ENCODE measurements around the gene BCL6.

Gene BCL6

DNA sequence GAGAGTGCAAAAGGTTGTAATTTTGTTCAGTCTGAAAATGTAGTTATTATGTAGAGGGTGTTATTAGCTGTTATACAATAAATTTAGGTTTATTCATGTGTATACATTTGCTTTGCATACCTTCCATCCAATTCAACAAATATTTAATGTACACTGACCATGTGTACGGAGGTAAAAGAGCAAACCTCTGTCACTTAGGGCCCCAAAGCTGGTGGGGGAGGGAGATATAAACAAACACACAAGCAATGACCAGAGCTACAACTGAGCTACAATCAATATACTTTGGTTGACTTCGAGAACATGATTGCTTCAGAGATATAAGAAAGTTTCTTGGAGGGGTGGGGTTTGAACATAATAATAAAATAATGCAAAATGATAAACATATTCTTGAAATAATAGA is 17.5 kb upstream of the BCL6 start:
- no peak for DNase-seq (ENCODE audit: low read depth)

DNA sequence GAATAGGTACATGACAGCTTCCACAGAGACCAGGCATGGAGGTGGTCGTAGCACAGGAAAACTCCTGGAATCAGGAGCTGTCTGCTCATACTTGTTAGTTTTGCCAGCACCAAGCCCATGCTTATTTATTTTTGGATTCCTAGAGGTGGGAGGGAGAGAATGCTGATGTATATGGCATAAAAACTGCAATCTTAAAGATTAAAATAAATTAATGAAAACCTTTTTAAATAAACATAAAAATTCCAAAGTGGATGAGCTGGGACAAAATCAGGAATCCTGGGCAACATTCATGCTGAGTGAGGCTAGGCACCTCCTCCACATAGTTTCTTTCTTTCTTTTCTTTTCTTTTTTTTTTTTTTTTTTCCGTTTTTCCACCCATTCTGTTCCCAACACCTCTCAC is 14.3 kb upstream of the BCL6 start:
- no peak for DNase-seq (ENCODE audit: low read depth)

DNA sequence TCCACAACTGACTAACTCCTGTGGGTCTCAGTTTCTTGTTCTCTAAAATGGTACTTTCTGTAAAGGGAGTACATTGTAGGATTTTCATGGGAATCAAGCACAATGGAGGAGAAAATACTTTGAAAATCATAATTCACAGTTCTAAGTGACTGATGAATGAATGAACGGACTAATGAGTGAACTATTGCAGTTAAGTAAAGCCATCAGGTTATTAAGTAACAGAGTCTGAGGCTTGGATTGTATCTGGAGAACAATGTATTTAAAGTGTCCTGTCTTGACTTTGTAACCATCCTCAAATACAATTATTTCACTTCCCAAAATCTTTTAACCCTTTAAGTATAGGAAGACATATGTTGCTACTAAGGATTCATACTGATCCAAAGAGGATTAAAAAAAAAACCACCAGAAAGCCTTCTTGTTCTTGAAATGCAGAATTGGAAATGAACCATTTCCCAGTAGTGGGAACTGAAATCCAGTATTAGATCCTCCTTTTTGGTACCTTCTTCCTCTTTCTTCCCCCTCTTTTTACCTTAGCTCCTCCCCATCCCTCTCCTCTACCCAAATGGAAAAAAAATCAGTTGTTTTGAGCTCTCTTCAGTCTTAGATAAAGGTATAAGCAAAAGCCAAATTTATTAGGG is 13.2 kb upstream of the BCL6 start:
- DNase-seq (ENCODE audit: low read depth): no peak

DNA sequence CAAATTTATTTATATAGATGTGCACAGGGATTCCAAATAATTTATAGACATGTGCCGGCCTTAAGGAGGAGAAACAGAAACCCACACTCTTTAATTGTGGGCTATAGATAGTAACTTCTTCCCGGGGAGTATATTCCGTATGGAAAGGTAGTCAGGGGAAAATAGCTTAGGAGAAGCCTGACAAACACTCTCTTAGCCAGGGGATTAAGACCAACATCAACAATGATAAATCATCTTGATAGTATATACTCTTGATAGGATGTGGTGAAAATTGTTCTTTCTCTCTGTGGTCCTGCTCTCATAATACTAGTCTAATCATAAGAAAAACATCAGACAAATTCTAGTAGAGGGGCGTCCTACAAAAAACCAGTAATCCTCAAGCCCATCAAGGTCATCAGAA is 8.2 kb upstream of the BCL6 start:
- no peak for DNase-seq (ENCODE audit: low read depth)

DNA sequence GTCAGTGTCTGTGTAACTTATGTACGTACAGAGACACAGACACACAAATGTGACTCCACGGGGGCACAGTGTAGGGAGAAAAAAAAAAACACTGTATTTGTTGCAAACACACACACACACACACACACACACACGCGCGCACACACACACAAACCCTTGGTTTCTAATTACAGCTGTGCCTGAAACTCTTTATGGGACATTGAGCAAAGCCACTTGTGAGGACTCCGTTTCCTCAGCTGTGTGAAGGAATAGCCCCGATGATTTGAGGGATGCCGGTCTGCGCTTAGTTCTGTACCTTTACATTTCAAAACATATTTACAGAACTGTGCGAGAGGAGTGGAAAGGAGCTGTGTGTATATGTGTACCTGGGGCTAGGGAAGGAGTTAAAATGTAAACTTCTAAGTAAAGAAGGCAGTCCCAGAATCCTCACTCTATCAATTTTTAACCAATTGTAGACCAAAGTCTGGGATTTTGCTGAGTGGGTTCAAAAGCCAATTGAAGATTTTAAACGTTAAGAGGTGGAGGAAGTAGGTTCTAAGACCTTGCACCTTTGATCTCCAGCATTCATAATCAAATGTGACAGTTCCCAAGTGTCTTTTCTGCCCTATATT is 5.3 kb upstream of the BCL6 start:
- no peak for DNase-seq (ENCODE audit: low read depth)

DNA sequence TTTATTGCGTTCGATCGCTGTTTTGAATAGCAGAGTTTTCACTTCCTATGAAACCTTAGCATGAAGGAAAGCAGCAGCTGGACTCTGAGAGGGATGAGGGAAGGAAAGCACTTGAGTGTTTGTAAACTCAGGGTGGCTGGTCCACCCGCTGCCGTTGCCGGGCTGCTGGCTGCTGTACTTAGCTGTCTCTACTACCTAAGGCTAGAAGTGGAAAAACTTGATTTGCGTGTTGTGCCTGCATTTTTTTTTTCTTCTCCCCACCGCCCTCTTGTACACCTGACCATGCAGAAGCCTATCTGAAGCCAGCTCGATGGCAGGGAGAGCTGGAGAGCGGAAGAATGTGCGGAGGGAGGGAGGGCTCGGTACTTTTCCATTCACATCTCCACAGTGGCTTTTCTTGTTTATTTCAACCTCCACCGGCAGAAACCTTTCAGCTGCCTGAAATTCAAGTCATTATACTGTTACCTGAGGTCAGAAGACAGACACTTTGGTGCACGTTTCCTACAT is 4.8 kb upstream of the BCL6 start:
- no peak for DNase-seq (ENCODE audit: low read depth)

DNA sequence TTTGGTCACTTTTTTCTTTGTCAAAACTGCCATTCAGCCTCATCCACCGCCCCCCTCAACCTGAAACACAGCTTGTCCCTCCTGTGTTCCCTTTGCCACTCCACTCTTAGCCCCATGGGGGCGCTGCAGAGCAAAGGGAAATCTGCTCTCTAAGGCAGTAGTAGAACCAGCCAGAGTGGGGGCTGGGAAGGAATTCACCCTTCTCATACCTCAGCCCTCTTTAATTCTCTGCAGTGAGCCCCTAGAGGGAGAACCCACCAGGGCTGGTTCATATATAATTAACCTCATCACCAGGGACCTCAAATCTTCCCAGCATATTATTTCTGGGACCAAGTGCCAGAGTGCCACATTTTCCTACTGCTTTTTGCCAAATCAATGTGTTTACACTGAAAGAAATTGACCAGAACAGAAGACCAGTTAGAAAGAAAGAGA is 2.8 kb upstream of the BCL6 start:
- DNase-seq (ENCODE audit: low read depth): peak; percentile 81

DNA sequence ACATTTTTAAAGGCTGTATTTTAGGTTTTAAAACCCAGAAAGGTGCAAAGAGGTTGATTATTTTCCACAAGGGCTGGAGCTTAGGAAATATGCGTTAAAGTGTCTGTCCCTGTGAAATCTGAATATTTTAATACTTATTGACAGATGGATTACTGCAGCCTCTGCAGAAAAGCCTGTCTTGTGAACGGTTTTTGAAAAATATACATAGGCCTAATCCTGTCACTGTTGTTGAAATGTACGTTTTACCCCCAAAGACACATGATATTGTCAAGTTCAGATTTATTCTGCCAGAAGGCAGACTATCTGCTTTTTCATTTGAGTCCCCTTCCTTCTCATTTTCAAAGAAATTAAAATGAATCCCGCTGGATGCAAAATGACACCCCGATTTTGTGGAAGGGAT is 2.2 kb upstream of the BCL6 start:
- no peak for DNase-seq (ENCODE audit: low read depth)

DNA sequence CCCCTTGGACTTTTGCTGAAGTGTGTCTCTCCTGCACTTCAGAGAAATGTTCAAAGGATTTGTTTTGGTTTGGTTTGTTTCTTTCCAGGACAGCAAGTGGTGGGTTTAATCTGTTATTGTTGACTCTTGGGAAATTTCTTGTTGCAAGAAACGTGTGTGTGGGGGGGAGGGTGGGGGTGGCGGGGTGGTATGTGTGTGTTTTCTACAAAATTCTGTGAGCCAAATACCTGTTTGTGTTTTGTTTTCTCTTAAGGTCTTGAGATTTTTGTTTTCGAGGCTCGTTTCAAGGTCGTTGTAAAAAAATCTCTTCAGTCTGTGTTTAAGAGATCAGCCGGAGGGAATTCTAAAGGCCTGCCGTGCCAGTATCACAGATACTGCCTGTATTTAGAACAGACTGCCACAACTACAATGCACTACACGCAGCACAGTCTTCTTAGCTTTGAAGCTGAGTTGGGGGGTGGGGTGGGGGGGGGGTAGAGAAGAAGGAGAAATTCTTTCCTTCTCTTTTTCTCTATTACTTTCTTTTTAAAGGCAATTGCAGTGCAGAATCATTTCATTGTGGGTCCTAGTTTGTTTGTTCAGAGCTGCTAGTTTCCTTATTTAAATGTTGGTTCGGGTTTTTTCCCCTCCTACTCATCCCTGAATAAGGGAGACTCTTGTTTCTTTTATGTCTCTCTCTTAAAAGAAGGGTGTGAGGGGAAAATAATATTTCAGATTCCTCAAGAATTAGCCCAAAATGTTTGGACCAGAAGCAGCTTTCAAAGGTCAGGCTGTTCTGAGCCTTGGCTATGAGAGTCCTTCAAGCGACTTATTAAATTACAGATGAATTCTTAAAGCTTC is 1.4 kb upstream of the BCL6 start:
- DNase-seq (ENCODE audit: low read depth): no peak

DNA sequence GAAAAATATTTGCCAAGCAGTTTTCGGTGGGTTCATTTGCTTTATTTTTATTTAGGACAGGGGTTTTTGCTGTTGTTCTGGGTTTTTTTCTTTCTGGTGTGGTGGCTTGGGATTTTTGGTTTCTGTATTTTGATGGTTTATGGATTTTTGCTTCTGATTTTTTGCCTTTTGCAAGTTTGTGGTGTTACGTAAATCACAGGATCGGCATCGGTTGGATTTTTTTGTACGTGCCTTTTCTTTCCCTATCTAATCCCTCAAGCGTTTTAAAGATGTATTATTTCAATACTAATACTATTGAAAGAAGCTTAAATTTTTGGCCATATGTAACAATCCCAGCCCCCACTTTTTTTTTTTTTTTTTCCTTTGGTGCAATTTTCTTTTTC is 782 bp upstream of the BCL6 start:
- DNase-seq (ENCODE audit: low read depth): no peak

DNA sequence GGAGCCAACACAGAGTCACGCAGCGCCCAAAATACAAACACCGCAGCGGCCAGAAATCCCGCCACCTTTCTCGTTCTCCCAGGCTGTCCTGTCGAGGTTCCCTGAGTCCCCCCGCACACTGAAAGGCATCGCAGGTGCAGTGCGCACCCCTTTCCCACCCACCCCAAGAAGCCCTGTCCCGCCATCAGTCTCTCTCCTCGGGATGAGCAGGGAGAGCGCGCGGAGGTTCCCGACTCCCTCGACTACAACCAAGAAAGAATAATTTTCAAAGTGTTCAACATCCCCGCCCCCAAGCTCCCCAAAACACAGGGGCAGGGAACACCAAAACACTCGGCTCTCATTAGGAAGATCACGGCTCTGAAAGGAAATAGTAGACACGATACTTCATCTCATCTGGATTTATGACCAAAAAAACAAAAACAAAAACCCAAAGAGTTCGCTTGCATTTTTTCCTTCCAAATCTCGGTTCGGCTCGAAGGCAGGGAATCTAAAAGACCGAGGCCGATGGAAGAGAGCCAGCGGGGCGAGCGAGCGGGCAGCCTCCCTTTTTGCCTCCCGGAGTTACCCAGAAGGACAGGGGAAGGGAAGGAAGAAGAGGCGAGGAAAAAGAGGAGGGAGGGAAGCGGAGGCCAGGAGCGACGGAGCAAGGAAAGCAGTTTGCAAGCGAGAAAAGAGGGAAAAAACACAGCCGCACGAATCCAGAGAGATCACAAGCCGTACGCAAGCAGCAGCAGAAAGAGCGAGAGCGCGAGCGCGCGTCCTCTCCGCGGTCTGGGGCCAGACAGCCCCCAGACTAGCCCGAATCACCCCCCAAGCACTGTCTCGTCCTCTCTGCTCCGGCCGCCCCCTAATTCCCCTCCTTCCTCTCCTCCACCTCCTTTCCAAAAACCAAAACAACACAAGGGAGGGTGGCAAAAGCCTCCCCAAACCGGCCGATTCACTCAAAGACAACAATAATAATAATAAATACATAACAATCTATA is 808 bp downstream of the BCL6 start:
- DNase-seq (ENCODE audit: low read depth): no peak

DNA sequence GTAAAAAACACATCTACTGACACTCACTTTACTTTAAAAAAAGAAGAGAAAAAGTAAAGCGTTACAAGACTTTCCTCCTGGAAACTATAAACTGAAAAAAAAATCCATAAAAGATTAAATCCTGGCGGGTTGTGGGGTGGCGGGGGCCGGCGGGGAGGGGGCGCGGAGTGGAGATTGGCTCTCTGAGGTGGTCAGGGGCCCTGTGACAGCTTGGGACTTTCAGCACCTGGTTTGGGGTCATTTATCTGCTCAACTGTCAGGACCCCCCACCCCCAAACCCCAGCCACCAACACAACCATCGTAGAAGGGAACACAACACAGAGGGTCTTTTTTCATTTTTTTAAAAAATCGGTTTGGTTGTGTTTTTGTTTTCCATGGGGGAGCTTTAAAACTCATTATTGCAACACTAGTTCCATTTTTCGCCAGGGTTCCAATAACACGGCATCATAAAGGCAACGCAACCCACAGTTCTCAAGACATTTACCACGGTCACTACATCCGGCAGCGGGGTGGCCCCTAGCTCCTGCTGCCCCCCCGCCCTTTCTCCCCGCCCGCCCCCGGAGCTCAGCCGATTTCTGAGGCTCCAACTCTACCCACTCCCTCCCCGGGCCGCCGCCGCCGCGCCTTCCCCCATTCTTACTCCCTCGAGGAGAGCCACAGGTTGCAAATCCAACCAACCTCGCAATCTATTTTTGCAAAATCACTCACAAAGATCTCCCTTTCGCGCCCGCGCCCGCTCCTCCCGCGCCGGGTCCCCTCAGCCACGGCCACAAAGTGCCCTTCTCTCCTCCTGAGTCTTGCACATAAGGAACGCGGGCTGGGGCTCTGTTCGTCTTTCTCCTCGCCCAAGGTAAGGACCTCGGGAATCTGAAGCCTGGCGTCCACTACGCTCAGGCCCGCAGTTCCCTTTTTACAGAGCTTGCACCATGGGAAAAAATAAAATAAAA is 1.8 kb downstream of the BCL6 start:
- no peak for DNase-seq (ENCODE audit: low read depth)

DNA sequence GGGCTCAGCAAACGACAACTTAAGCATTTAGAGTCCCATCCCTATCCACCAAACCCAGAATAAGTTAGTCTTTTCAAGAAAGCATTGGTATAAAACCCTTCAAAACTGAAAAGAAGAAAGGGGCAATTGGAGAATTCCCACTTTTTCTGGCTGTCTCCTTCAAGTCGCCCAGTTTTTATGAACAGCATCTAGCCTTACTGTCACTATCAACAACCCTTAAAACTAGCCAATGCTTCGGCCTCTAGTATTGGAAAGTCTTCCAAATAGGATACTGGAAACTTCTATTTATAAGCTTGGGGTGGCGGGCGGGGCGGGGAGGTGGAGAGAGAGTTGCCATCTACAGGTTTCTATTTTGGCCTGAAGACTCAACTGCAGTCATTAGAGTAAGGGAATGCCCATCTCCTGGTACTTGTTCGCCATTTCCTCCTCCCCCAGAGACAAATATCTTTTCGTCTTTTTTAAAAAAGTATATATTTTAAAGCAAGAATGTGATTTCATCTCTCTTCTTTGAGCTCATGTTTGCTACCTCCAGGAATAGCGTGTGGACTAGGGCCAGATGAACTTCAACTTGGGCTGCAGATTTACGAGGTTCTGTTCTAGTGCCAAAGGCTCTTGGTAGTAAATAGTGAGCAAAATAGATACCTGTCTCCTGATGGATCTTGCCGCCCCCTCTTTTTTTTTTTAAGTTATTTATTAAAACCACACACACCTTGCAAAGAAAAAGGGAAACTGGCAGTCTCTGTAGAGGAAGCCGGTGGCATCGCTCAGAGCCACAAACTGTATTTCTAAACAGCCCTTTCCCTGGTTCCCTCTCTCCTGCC is 2.7 kb downstream of the BCL6 start:
- DNase-seq (ENCODE audit: low read depth): no peak

DNA sequence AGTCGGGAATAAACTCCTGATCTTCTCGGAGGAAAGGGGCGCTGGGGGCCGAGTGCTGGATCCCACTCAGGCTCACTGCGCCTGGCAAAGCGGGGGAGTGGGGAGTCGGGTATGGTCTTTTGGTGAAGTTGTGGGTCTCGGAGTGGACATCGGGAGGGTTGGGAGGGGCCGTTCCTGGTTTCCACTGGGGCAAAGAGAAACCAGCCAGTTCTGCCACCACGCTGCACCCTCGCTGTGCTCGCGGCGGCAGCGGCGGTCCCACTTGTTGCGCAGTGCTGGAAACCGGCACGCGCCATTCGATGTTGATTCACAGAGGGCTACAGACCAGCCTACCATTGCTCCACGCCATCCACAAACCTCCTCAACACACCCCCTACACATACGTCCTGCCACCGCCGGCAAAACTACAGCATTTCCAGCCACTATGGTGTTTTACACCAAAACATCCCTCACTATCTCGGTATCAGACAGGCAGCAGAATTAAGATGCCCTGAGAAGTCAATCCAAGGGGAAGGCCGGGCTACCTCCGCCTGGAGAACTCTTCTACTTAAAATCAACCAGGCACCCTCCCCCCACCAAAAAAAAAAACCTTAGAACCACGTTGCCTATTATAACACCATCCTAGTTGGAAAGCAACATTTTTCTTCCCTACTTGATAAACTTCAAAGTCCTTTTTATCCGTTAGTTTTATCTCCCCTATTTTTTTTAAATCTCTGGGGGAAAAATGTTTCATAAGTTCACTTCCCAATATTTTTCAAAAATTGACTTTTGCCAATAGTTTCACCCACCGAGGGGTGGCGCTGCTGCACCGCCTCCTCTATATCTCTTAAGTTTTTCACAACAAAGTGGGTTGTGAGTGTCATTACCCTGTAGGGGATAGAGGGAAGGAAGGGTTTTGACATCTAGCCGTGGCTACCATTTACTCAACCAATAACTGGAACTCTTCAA is 3.6 kb downstream of the BCL6 start:
- no peak for DNase-seq (ENCODE audit: low read depth)

DNA sequence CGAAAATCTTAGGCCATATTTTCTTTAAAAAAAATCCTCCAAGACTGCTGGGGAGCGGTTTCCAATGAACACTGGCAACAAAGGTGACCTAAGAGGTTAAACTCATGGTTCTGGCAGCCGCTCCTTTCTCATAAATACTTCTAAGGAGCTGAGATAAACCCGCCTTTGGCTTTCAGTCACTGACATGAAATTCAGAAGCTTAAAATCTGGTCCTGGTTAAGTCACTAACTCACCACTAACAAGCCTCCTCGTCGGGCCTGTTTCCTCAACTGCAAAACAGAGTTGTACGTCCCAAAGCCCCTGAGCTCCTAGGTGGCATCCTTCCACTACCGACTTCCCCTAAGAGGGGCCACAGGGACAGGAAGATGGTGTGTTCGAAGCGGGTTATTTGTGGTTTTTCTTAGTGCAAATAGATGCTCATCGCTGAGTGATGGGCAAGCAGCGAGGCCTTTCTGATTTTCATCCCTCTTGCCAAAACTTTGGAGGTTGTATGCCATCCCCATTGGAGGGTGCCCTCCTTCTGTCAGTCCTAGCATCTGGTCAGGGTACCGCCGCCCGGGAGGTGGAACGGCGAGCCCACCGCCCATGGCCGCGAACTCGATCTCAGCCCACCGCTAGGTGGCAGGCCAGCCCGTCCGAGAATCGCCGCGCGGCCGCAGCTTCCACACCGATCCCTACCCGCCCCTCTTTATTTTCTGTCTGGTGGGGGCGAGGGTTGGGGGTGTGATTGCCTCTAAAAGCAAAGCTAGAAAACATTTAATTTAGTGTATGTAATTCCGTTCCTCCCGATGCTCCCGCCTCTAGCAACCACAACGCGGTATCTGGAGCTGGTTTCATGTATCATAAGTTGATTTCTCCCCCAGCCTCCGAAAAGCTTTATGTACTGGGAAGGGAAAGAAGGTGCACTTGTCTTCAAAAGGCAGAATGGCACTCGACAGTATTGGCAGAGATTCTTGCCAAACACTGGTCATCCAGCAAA is 4.6 kb downstream of the BCL6 start:
- DNase-seq (ENCODE audit: low read depth): no peak

DNA sequence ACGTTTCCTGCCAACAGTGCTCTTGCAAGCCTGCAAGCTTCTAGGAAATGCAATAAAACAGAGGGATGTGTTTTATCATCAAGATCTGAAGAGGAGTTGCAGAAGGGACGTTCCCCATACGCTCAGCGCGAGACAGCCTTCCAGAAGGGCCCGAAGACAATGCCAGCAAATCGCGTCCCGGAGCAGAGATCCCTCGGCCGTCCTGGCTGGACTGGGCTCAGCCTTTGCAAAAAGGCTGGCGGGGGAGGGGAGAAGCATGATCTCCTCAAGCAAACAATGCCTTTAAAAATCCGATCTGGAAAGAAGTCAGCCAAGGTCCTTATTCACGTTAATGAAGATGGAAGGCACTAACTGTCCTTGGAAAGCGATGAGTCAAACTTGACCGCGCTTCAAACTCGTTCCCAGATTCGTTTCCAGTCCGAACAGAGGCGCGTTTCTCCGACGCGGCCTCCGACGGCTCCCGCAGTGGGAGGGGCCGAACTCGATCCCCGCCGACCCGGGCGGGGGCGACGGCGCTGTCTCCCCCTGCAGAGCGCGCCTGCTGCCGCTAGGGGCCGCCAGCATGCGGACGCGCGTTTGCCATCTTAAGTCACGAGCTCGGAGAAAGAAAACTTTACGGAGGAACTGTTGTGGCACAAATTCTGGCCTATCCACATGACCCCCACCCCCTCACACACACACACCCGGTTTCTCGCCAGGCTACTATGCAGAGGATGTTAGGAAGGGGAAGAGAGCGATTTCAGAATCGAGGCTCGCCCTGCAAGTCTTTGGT is 5.5 kb downstream of the BCL6 start:
- peak; percentile 79 for DNase-seq (ENCODE audit: low read depth)

DNA sequence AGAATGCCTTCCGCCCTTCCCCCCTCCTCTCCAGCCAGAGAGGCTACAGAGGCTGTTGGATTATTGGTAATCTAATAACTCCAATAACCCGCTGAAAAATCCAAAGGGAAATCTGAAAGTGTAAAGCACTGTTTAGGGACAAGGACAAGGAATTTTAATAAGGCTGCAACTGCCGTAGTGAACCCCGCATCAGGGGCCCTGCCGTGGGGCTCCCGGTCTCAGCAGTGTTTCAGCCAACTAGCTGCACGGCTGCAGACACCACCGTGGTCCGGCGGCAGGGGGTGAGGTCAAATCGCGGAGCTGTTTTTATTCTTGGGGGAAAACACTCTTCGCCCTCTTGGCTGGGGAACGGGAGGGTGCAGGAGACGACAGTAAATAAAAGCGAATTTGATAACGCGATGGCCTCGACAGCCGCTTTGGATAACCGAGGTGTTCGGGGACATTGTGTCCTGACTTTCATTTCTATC is 6.1 kb downstream of the BCL6 start:
- no peak for DNase-seq (ENCODE audit: low read depth)
